K562 (cell line): ENCODE results near the gene PLAAT5. TPM values are rescaled to one million over a fixed set of nuclear protein-coding genes. Genes with fewer than 3 reads are reported as not detected.
A peak's percentile ranks its signal among the peaks of the same experiment; 100 is the strongest.

ENCODE experiments used
- CEBPB ChIP-seq: fragments of 450-650 bp; IDR thresholded peaks from 2 replicates; pipeline ENCODE4 v1.6.1; 2016; ENCODE audit warnings: missing genetic modification characterization, missing compliant biosample characterization
- HMG20A ChIP-seq: fragments of 450-650 bp; formaldehyde crosslinking; conservative IDR thresholded peaks from 2 replicates; pipeline ENCODE4 v1.4.0; 2020; ENCODE audit warnings: mild to moderate bottlenecking, mixed read lengths
- LCOR ChIP-seq: sonication (generic); formaldehyde crosslinking; IDR thresholded peaks from 2 replicates; pipeline ENCODE4 v1.8.0; 2022; ENCODE audit warnings: mild to moderate bottlenecking, missing genetic modification reagents
- MED1 ChIP-seq: sonication (generic); formaldehyde crosslinking; IDR thresholded peaks from 2 replicates; pipeline ENCODE4 v1.8.1; 2023; ENCODE audit warnings: missing genetic modification reagents, borderline replicate concordance
- RAD21 ChIP-seq, 2 experiments: fragments of 250-450 bp in 1 of 2; fragments of 450-650 bp in 1 of 2; sonication (Bioruptor Pico) in 1 of 2; formaldehyde crosslinking in 1 of 2; IDR thresholded peaks in 1 of 2; conservative IDR thresholded peaks in 1 of 2; 2 replicates each; pipeline versions ENCODE4 v1.4.0 to v1.8.0; 2020 to 2022; ENCODE audit warnings: mild to moderate bottlenecking in 2 of 2, moderate library complexity in 1 of 2
- TCFL5 ChIP-seq: fragments of 250-450 bp; sonication (Bioruptor Pico); conservative IDR thresholded peaks from 2 replicates; pipeline ENCODE4 v1.6.1; 2021; ENCODE audit warnings: mild to moderate bottlenecking, moderate library complexity, matching md5 sums
- ZNF324 ChIP-seq: fragments of 250-450 bp; sonication (Bioruptor Pico); IDR thresholded peaks from 2 replicates; pipeline ENCODE4 v1.4.0; 2020; ENCODE audit warnings: mild to moderate bottlenecking
- ZNF354B ChIP-seq: fragments of 250-450 bp; sonication (Bioruptor Pico); IDR thresholded peaks from 2 replicates; pipeline ENCODE4 v1.4.0; 2020
- polyA plus RNA-seq, 8 experiments: library from polyadenylated mRNA; depleted of rRNA in 4 of 8; stranded (reverse) in 5 of 8; unstranded in 3 of 8; fragments of >200 nt; fragmentation: Nextera tagmentation in 2 of 8; fragmentation: Illumina TruSeq in 1 of 8; extraction: Ambion mirVana in 2 of 8; extraction: Trizol in 1 of 8; gene quantifications; 2 replicates each; pipeline versions ENCODE4 v1.2.1 to v1.2.3, GENCODE V29; 2011 to 2014; ENCODE audit warnings: inconsistent platforms in 1 of 8, missing spikeins in 1 of 8
- total RNA-seq, 7 experiments: library from RNA; depleted of rRNA in 6 of 7; stranded (reverse); fragments of >200 nt in 6 of 7; fragmentation: Illumina TruSeq in 2 of 7; extraction: Trizol in 2 of 7; gene quantifications; 2 replicates each; pipeline versions ENCODE4 v1.2.1 to v1.2.3, GENCODE V29; 2011 to 2021; ENCODE audit warnings: low replicate concordance in 1 of 7
- TF ChIP-seq, protein P1 (sequence below): fragments of 250-450 bp; sonication (Bioruptor Pico); IDR thresholded peaks from 2 replicates; pipeline ENCODE4 v1.8.0; 2021; ENCODE audit warnings: moderate library complexity, mild to moderate bottlenecking, inconsistent platforms
- TF ChIP-seq, protein P2 (sequence below): sonication (generic); formaldehyde crosslinking; IDR thresholded peaks from 2 replicates; pipeline ENCODE4 v1.9.0; 2022; ENCODE audit warnings: mild to moderate bottlenecking, missing genetic modification reagents
- TF ChIP-seq, protein P3 (sequence below): fragments of 250-450 bp; sonication (Bioruptor Pico); IDR thresholded peaks from 2 replicates; pipeline ENCODE4 v1.5.0; 2021; ENCODE audit warnings: mild to moderate bottlenecking, moderate library complexity
- TF ChIP-seq, protein P4 (sequence below), 2 experiments: fragments of 450-650 bp; IDR thresholded peaks; 2 replicates each; pipeline ENCODE4 v1.6.1; 2016
- TF ChIP-seq, protein P5 (sequence below): fragments of 250-450 bp; sonication (Bioruptor Pico); IDR thresholded peaks from 2 replicates; pipeline ENCODE4 v1.8.0; 2022; ENCODE audit warnings: inconsistent platforms
- TF ChIP-seq, protein P6 (sequence below): fragments of 450-650 bp; conservative IDR thresholded peaks from 2 replicates; pipeline ENCODE4 v1.6.1; 2016; ENCODE audit warnings: missing genetic modification characterization, low read depth, mild to moderate bottlenecking, missing compliant biosample characterization, moderate library complexity
- TF ChIP-seq, protein P7 (sequence below): fragments of 250-450 bp; sonication (Bioruptor Pico); IDR thresholded peaks from 2 replicates; pipeline ENCODE4 v1.5.0; 2021

PLAAT5 gene
- total and polyA plus RNA-seq, 9 of the 15 experiments (the other 6 are each of a cell fraction or from before 2014, with no cell fraction given), result not detected

DNA sequence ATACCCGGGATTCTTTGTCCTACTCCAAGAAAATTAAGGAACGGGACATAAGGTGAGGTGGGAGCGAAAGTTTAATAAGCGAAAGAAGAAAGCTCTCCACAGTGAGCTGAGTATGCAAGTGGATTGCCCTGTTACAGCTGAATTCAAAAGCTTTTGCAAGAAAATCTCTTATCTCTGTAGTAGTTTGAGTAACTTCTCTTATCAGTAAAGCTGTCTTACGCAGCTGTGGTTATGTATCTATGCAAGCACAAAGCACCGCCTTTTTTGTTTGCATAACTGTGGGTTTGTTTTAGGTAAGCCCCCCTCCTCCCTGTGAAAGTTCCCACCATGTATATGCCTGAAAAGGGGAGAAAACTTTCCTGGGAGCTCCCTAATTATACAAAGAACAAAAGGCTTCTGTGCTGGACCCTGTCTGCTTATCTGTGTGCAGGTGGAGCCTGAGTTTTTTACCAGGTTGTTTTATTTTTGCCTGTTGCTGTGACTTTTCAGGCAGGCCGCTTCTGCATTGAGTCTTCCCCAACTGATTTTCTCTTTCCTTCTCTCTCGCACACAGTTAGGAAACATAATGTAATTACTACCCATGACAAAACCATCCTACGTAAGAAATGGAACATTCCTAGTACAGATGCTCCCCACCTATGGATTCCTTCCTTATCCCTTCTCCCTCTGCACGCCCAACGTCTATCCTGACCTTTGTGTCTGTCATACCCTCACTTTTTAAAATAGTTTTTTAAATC is 837 bp upstream of the PLAAT5 start (continued):
- TF ChIP-seq, protein P1, sequence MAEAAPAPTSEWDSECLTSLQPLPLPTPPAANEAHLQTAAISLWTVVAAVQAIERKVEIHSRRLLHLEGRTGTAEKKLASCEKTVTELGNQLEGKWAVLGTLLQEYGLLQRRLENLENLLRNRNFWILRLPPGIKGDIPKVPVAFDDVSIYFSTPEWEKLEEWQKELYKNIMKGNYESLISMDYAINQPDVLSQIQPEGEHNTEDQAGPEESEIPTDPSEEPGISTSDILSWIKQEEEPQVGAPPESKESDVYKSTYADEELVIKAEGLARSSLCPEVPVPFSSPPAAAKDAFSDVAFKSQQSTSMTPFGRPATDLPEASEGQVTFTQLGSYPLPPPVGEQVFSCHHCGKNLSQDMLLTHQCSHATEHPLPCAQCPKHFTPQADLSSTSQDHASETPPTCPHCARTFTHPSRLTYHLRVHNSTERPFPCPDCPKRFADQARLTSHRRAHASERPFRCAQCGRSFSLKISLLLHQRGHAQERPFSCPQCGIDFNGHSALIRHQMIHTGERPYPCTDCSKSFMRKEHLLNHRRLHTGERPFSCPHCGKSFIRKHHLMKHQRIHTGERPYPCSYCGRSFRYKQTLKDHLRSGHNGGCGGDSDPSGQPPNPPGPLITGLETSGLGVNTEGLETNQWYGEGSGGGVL, result no peak
- TF ChIP-seq, protein P2, sequence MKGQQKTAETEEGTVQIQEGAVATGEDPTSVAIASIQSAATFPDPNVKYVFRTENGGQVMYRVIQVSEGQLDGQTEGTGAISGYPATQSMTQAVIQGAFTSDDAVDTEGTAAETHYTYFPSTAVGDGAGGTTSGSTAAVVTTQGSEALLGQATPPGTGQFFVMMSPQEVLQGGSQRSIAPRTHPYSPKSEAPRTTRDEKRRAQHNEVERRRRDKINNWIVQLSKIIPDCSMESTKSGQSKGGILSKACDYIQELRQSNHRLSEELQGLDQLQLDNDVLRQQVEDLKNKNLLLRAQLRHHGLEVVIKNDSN (CRISPR knock-in tag), result no peak
- TF ChIP-seq, protein P3, sequence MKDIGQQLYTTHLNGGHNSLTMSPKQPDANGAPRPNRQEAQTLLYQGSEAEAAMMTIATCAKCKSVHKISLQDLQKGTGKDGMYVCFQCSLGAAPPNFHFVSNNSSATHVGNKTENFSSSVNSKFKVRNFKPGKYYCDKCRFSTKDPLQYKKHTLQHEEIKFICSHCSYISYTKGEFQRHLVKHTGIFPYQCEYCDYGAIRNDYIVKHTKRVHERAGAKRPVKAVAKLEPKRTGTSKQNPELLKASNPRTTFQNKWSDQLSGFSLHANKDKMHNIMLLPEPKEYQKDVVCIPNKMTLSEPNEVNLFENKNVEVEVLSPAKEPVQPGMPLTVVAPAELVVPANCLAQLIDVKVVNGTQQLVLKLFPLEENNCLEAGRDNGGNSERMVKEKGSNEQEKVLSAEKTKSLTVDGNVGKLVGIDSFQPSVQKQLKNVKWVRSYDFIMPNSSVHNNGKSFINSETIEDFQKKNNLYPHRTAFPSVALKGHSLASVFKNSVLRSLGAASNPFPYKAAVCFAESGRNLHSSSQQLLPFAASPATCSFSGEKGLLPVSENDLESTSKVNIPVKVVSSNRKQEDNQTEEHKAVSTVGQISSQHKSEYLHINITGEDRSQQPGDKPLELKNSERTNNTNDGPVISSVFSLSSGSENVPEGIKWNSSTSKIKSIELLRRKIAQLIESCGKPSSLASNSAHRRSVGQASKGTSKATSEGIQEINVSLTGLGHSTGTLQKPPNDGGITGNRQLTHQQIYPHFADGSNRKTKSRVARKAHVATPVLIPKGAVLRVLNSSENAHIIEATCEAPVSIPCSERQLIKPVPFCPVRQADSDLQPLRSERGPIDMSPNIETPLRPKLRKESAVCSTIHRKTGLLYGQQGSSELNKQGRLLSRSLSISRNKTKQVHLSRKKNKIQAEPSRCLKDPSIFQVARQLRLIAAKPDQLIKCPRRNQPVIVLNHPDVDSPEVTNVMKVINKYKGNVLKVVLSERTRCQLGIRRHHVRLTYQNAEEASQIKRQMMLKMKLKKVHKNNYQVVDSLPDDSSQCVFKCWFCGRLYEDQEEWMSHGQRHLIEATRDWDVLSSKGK (CRISPR knock-in tag), result no peak
- TF ChIP-seq, protein P4, sequence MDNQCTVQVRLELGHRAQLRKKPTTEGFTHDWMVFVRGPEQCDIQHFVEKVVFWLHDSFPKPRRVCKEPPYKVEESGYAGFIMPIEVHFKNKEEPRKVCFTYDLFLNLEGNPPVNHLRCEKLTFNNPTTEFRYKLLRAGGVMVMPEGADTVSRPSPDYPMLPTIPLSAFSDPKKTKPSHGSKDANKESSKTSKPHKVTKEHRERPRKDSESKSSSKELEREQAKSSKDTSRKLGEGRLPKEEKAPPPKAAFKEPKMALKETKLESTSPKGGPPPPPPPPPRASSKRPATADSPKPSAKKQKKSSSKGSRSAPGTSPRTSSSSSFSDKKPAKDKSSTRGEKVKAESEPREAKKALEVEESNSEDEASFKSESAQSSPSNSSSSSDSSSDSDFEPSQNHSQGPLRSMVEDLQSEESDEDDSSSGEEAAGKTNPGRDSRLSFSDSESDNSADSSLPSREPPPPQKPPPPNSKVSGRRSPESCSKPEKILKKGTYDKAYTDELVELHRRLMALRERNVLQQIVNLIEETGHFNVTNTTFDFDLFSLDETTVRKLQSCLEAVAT (IDR thresholded peaks at IDR 0.05), result peak in 1 of 2 experiments; percentile 52; a peak in 1 of 4 replicates
- no peak for TF ChIP-seq ZNF324 (CRISPR knock-in tag)
- TF ChIP-seq CEBPB (tag), result peak; percentile 93
- TF ChIP-seq, protein P5, sequence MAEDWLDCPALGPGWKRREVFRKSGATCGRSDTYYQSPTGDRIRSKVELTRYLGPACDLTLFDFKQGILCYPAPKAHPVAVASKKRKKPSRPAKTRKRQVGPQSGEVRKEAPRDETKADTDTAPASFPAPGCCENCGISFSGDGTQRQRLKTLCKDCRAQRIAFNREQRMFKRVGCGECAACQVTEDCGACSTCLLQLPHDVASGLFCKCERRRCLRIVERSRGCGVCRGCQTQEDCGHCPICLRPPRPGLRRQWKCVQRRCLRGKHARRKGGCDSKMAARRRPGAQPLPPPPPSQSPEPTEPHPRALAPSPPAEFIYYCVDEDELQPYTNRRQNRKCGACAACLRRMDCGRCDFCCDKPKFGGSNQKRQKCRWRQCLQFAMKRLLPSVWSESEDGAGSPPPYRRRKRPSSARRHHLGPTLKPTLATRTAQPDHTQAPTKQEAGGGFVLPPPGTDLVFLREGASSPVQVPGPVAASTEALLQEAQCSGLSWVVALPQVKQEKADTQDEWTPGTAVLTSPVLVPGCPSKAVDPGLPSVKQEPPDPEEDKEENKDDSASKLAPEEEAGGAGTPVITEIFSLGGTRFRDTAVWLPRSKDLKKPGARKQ (CRISPR knock-in tag), result no peak
- TF ChIP-seq MED1, result no peak
- TF ChIP-seq LCOR (CRISPR knock-in tag), result 0 out of 2 replicates have a peak, but pooled peaks have one; percentile 28
- TF ChIP-seq RAD21 (CRISPR knock-in tag; conservative IDR thresholded peaks at IDR 0.05 in 1 of 2, IDR thresholded peaks at IDR 0.05 in 1 of 2), result peak in 1 of 2 experiments; percentile 23; a peak in 1 of 4 replicates
- no peak for TF ChIP-seq TCFL5 (CRISPR knock-in tag)
- TF ChIP-seq, protein P6, sequence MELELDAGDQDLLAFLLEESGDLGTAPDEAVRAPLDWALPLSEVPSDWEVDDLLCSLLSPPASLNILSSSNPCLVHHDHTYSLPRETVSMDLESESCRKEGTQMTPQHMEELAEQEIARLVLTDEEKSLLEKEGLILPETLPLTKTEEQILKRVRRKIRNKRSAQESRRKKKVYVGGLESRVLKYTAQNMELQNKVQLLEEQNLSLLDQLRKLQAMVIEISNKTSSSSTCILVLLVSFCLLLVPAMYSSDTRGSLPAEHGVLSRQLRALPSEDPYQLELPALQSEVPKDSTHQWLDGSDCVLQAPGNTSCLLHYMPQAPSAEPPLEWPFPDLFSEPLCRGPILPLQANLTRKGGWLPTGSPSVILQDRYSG (tag), result no peak
- TF ChIP-seq HMG20A, result no peak
- 0 out of 2 replicates have a peak, but pooled peaks have one; percentile 40 for TF ChIP-seq ZNF354B (CRISPR knock-in tag)
- TF ChIP-seq, protein P7, sequence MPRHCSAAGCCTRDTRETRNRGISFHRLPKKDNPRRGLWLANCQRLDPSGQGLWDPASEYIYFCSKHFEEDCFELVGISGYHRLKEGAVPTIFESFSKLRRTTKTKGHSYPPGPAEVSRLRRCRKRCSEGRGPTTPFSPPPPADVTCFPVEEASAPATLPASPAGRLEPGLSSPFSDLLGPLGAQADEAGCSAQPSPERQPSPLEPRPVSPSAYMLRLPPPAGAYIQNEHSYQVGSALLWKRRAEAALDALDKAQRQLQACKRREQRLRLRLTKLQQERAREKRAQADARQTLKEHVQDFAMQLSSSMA (CRISPR knock-in tag), result no peak
